Muscle layer of duodenum (tissue), 2 donors: ENCODE measurements around the gene CRTC2.
"Not testable (repeated sequence)": the region's sequence is repeated elsewhere in the genome, so short reads cannot be mapped to it uniquely, and the experiment has no call there.

Source experiments
- H3K27ac ChIP-seq: one replicate; pipeline ENCODE4 v1.7.0; 2013; ENCODE audit warnings: mild to moderate bottlenecking, low read length
- H3K27me3 ChIP-seq: one replicate; pipeline ENCODE4 v1.7.0; 2013; ENCODE audit warnings: low read depth, mild to moderate bottlenecking, control low read depth, low read length
- H3K36me3 ChIP-seq, 2 donors: one replicate each; pipeline ENCODE4 v1.7.0; 2013; ENCODE audit warnings: low read length in 2 of 2, control low read depth in 1 of 2, mild to moderate bottlenecking in 1 of 2; ENCODE audit not compliant: insufficient read depth in 2 of 2, control insufficient read depth in 1 of 2
- H3K4me1 ChIP-seq, 2 donors: one replicate each; pipeline ENCODE4 v1.7.0; 2013; ENCODE audit warnings: low read length in 2 of 2, mild to moderate bottlenecking in 2 of 2, control low read depth in 1 of 2, moderate library complexity in 1 of 2; ENCODE audit not compliant: insufficient read depth in 2 of 2, control insufficient read depth in 1 of 2
- H3K4me3 ChIP-seq, 2 donors: one replicate each; pipeline ENCODE4 v1.7.0; 2013; ENCODE audit warnings: low read length in 2 of 2, low read depth in 1 of 2, mild to moderate bottlenecking in 1 of 2
- H3K9me3 ChIP-seq, 2 donors: one replicate each; pipeline ENCODE4 v1.7.0; 2013; ENCODE audit warnings: low read length in 2 of 2, control low read depth in 1 of 2, mild to moderate bottlenecking in 1 of 2; ENCODE audit not compliant: control insufficient read depth in 1 of 2
- donor health status: healthy.

Gene CRTC2

GRCh38 chr1:153922076-153922971 is 36.1 kb downstream of the CRTC2 start:
- H3K4me3 ChIP-seq, result peak overlapping the region; percentile 76 to 91

GRCh38 chr1:153921803-153922075 is 36.7 kb downstream of the CRTC2 start:
- Histone ChIP-seq H3K27me3 (no peaks in the 10 kb centered on the region), H3K9me3 (no peaks in the 10 kb centered on the region), H3K27ac (peak overlapping the region; percentile 54), H3K36me3 (no peaks in the 10 kb centered on the region), H3K4me1 (peaks cover 18 to 24% of the 10 kb centered on the region in 2 donors), H3K4me3 (peak overlapping the region; percentile 76 to 91)

More at GRCh38 chr1:153922076-153922971, 36.1 kb downstream of the CRTC2 start:
- H3K27ac ChIP-seq, result peak overlapping the region; percentile 54
- no peaks in the 10 kb centered on the region for H3K36me3 ChIP-seq
- H3K27me3 ChIP-seq, result no peaks in the 10 kb centered on the region
- no peaks in the 10 kb centered on the region for H3K9me3 ChIP-seq
- H3K4me1 ChIP-seq, result peaks cover 18 to 24% of the 10 kb centered on the region in 2 donors

GRCh38 chr1:153921080-153921802 is 37.2 kb downstream of the CRTC2 start:
- H3K4me3 ChIP-seq, result peak overlapping the region; percentile 76 to 91
- peak overlapping the region; percentile 54 for H3K27ac ChIP-seq
- H3K4me1 ChIP-seq, result peaks cover 18 to 24% of the 10 kb centered on the region in 2 donors

GRCh38 chr1:153919876-153920852 is 38.2 kb downstream of the CRTC2 start:
- Histone ChIP-seq H3K27me3 (no peaks in the 10 kb centered on the region), H3K27ac (no peak overlapping the region), H3K4me1 (peaks cover 18 to 27% of the 10 kb centered on the region in 2 donors), H3K9me3 (no peaks in the 10 kb centered on the region), H3K36me3 (no peaks in the 10 kb centered on the region), H3K4me3 (peak overlapping the region in 1 of 2 donors; percentile 91)

More at GRCh38 chr1:153921080-153921802, 37.2 kb downstream of the CRTC2 start:
- Histone ChIP-seq H3K27me3 (no peaks in the 10 kb centered on the region), H3K9me3 (no peaks in the 10 kb centered on the region), H3K36me3 (no peaks in the 10 kb centered on the region)

GRCh38 chr1:153916297-153916696 is 42.1 kb downstream of the CRTC2 start:
- peaks cover 0 to 4% of the 10 kb centered on the region in 2 donors for H3K36me3 ChIP-seq
- no peak overlapping the region for H3K27ac ChIP-seq
- peaks cover 6 to 22% of the 10 kb centered on the region in 2 donors for H3K4me1 ChIP-seq
- H3K4me3 ChIP-seq, result no peak overlapping the region
- H3K27me3 ChIP-seq, result no peaks in the 10 kb centered on the region
- H3K9me3 ChIP-seq, result no peaks in the 10 kb centered on the region

- peaks cover 0 to 5% of the 10 kb centered on the region in 2 donors for H3K4me1 ChIP-seq
- no peaks in the 10 kb centered on the region for H3K27me3 ChIP-seq
- no peaks in the 10 kb centered on the region for H3K9me3 ChIP-seq
- no peak overlapping the region for H3K4me3 ChIP-seq
- no peak overlapping the region for H3K27ac ChIP-seq
- H3K36me3 ChIP-seq, result peaks cover 0 to 4% of the 10 kb centered on the region in 2 donors
Measured at GRCh38 chr1:153912349-153912748, 46.1 kb downstream of the CRTC2 start.

- H3K27ac ChIP-seq, H3K36me3 ChIP-seq, H3K9me3 ChIP-seq, H3K27me3 ChIP-seq, H3K4me3 ChIP-seq, H3K4me1 ChIP-seq: not testable (repeated sequence)
Measured at GRCh38 chr1:153910560-153910959, 47.9 kb downstream of the CRTC2 start.

GRCh38 chr1:153908071-153908470 is 50.3 kb downstream of the CRTC2 start:
- no peak overlapping the region for H3K4me3 ChIP-seq
- no peaks in the 10 kb centered on the region for H3K9me3 ChIP-seq
- no peaks in the 10 kb centered on the region for H3K27me3 ChIP-seq
- no peaks in the 10 kb centered on the region for H3K4me1 ChIP-seq
- H3K27ac ChIP-seq, result no peak overlapping the region
- H3K36me3 ChIP-seq, result peaks cover 0 to under 1% of the 10 kb centered on the region in 2 donors

GRCh38 chr1:153907134-153907533 is 51.3 kb downstream of the CRTC2 start:
- Histone ChIP-seq H3K9me3 (no peaks in the 10 kb centered on the region), H3K27me3 (no peaks in the 10 kb centered on the region), H3K4me1 (no peaks in the 10 kb centered on the region), H3K4me3 (no peak overlapping the region), H3K36me3 (no peaks in the 10 kb centered on the region), H3K27ac (no peak overlapping the region)

- H3K27me3 ChIP-seq, result no peaks in the 10 kb centered on the region
- no peak overlapping the region for H3K27ac ChIP-seq
- H3K4me1 ChIP-seq, result no peaks in the 10 kb centered on the region
- no peak overlapping the region for H3K4me3 ChIP-seq
- no peaks in the 10 kb centered on the region for H3K36me3 ChIP-seq
- H3K9me3 ChIP-seq, result no peaks in the 10 kb centered on the region
Measured at GRCh38 chr1:153906396-153906795, 52.0 kb downstream of the CRTC2 start.

GRCh38 chr1:153905908-153906307 is 52.5 kb downstream of the CRTC2 start:
- H3K4me3 ChIP-seq, H3K36me3 ChIP-seq, H3K4me1 ChIP-seq, H3K27ac ChIP-seq, H3K9me3 ChIP-seq, H3K27me3 ChIP-seq: not testable (repeated sequence)
